Karpas-422 (cell line): ENCODE data around the gene CRISP2. TPM values are rescaled to one million over a fixed set of nuclear protein-coding genes. Genes with fewer than 3 reads are reported as not detected.

Source experiments
- DNase-seq: peaks from one replicate; pipeline ENCODE4 v3.0.0-alpha.2; 2015
- H2AFZ ChIP-seq: fragments of 200-600 bp; sonication (generic); 2 replicates; pipeline ENCODE4 v1.6.1; 2014; ENCODE audit warnings: antibody characterized with exemption, low read length, mixed read lengths
- H3K27ac ChIP-seq: fragments of 200-600 bp; sonication (generic); 2 replicates; pipeline ENCODE4 v1.5.1; 2014; ENCODE audit warnings: mild to moderate bottlenecking, low read length, moderate library complexity
- H3K27me3 ChIP-seq: fragments of 200-600 bp; sonication (generic); 2 replicates; pipeline ENCODE4 v1.6.1; 2014; ENCODE audit warnings: low read length, mixed read lengths
- H3K36me3 ChIP-seq: fragments of 200-600 bp; sonication (generic); 2 replicates; pipeline ENCODE4 v1.6.1; 2014; ENCODE audit warnings: low read length, mixed read lengths; ENCODE audit not compliant: insufficient read depth
- H3K4me1 ChIP-seq: fragments of 200-600 bp; sonication (generic); 2 replicates; pipeline ENCODE4 v1.6.1; 2014; ENCODE audit warnings: mild to moderate bottlenecking, low read length, mixed read lengths
- H3K4me2 ChIP-seq: fragments of 200-600 bp; sonication (generic); 2 replicates; pipeline ENCODE4 v1.6.1; 2014; ENCODE audit warnings: low read length, low read depth, mild to moderate bottlenecking; ENCODE audit not compliant: poor library complexity, severe bottlenecking
- H3K4me3 ChIP-seq: fragments of 200-600 bp; sonication (generic); 2 replicates; pipeline ENCODE4 v1.5.1; 2014; ENCODE audit warnings: mild to moderate bottlenecking, antibody characterized with exemption, low read length, mixed read lengths
- H3K79me2 ChIP-seq: fragments of 200-600 bp; sonication (generic); 2 replicates; pipeline ENCODE4 v1.6.1; 2014; ENCODE audit warnings: mild to moderate bottlenecking, low read length, mixed read lengths
- H3K9ac ChIP-seq: fragments of 200-600 bp; sonication (generic); 2 replicates; pipeline ENCODE4 v1.6.0; 2014; ENCODE audit warnings: low read length
- H3K9me2 ChIP-seq: fragments of 200-600 bp; sonication (generic), shearing (Covaris generic); replicated peaks from 2 replicates; pipeline ENCODE4 v1.6.0; 2014; ENCODE audit warnings: mild to moderate bottlenecking, low read length, moderate library complexity; ENCODE audit not compliant: insufficient read depth
- H3K9me3 ChIP-seq: fragments of 300-700, 200-600 bp; sonication (generic); 2 replicates; pipeline ENCODE4 v1.6.1; 2014; ENCODE audit warnings: low read length, mixed read lengths
- H4K20me1 ChIP-seq: fragments of 200-600 bp; sonication (generic); 2 replicates; pipeline ENCODE4 v1.6.1; 2014; ENCODE audit warnings: mild to moderate bottlenecking, antibody characterized with exemption, low read length, low read depth; ENCODE audit not compliant: insufficient read depth
- total RNA-seq: library from RNA; depleted of rRNA; stranded (reverse); fragments of >200 nt; shearing (Covaris generic); gene quantifications from 2 replicates; pipeline ENCODE4 v1.2.3, GENCODE V29; 2014; ENCODE audit warnings: low replicate concordance; rRNA removed

CRISP2 gene
- total RNA-seq: not detected in 2 replicates

- no peaks in the 10 kb centered on the region for H3K36me3 ChIP-seq
- no peaks in the 10 kb centered on the region for H3K79me2 ChIP-seq
- H3K9me2 ChIP-seq: no peaks in the 10 kb centered on the region
- H3K4me3 ChIP-seq: no peak within 1 kb of the TSS
- H4K20me1 ChIP-seq: no peaks in the 10 kb centered on the region
- H3K4me1 ChIP-seq: no peaks in the 10 kb centered on the region
- no peaks in the 10 kb centered on the region for H3K9me3 ChIP-seq
- H2AFZ ChIP-seq: no peak within 1 kb of the TSS
- no peak within 1 kb of the TSS for H3K9ac ChIP-seq
- no peak for DNase-seq
- H3K27ac ChIP-seq: no peak within 1 kb of the TSS
- no peak within 1 kb of the TSS for H3K4me2 ChIP-seq
- no peaks in the 10 kb centered on the region for H3K27me3 ChIP-seq
Observed at GRCh38 chr6:49713346-49713745, at the start of gene CRISP2. CRISP2 (minus strand) TSS chr6:49713543; CDS start chr6:49709196, 4,347 bp downstream.

GRCh38 chr6:49744259-49744658 lies 30.9 kb upstream of the CRISP2 start, which contains the start of gene CRISP3:
CRISP3 (minus strand) TSS chr6:49744388; CDS start chr6:49744367, 21 bp downstream.
- Histone ChIP-seq H3K9me3 (no peaks in the 10 kb centered on the region), H3K79me2 (no peaks in the 10 kb centered on the region), H3K27ac (no peak within 1 kb of the TSS), H3K27me3 (no peaks in the 10 kb centered on the region), H4K20me1 (no peaks in the 10 kb centered on the region), H3K4me3 (no peak within 1 kb of the TSS), H3K4me1 (no peaks in the 10 kb centered on the region), H2AFZ (no peak within 1 kb of the TSS), H3K9ac (no peak within 1 kb of the TSS), H3K36me3 (no peaks in the 10 kb centered on the region), H3K4me2 (no peak within 1 kb of the TSS), H3K9me2 (no peaks in the 10 kb centered on the region)
- no peak for DNase-seq

GRCh38 chr6:49743429-49743828 lies 30.1 kb upstream of the CRISP2 start:
- Histone ChIP-seq H3K9me3 (no peaks in the 10 kb centered on the region), H3K27ac (no peak overlapping the region), H3K9ac (no peak overlapping the region), H3K4me1 (no peaks in the 10 kb centered on the region), H4K20me1 (no peaks in the 10 kb centered on the region), H3K4me3 (no peak overlapping the region), H3K79me2 (no peaks in the 10 kb centered on the region), H3K36me3 (no peaks in the 10 kb centered on the region), H2AFZ (no peak overlapping the region), H3K27me3 (no peaks in the 10 kb centered on the region), H3K9me2 (no peaks in the 10 kb centered on the region), H3K4me2 (no peak overlapping the region)
- DNase-seq: no peak

- no peaks in the 10 kb centered on the region for H3K36me3 ChIP-seq
- H3K79me2 ChIP-seq: no peaks in the 10 kb centered on the region
- H3K4me2 ChIP-seq: no peak overlapping the region
- H3K9me3 ChIP-seq: no peaks in the 10 kb centered on the region
- no peaks in the 10 kb centered on the region for H3K9me2 ChIP-seq
- H3K4me1 ChIP-seq: no peaks in the 10 kb centered on the region
- no peak overlapping the region for H3K27ac ChIP-seq
- no peak for DNase-seq
- H3K9ac ChIP-seq: no peak overlapping the region
- H2AFZ ChIP-seq: no peak overlapping the region
- no peaks in the 10 kb centered on the region for H3K27me3 ChIP-seq
- no peak overlapping the region for H3K4me3 ChIP-seq
- H4K20me1 ChIP-seq: no peaks in the 10 kb centered on the region
Observed at GRCh38 chr6:49739423-49739822, 26.1 kb upstream of the CRISP2 start.

GRCh38 chr6:49736017-49736508 lies 22.7 kb upstream of the CRISP2 start:
- Histone ChIP-seq H3K9ac (no peak overlapping the region), H3K4me1 (no peaks in the 10 kb centered on the region), H3K27ac (no peak overlapping the region), H3K9me2 (no peaks in the 10 kb centered on the region), H3K4me3 (no peak overlapping the region), H3K79me2 (no peaks in the 10 kb centered on the region), H3K27me3 (no peaks in the 10 kb centered on the region), H3K4me2 (no peak overlapping the region), H3K9me3 (no peaks in the 10 kb centered on the region), H3K36me3 (no peaks in the 10 kb centered on the region), H4K20me1 (no peaks in the 10 kb centered on the region), H2AFZ (no peak overlapping the region)
- no peak for DNase-seq

- H3K9ac ChIP-seq: no peak overlapping the region
- no peaks in the 10 kb centered on the region for H3K4me1 ChIP-seq
- no peak overlapping the region for H3K4me3 ChIP-seq
- no peak overlapping the region for H3K4me2 ChIP-seq
- no peaks in the 10 kb centered on the region for H3K36me3 ChIP-seq
- no peak overlapping the region for H2AFZ ChIP-seq
- no peaks in the 10 kb centered on the region for H3K79me2 ChIP-seq
- H3K27ac ChIP-seq: no peak overlapping the region
- H3K9me3 ChIP-seq: no peaks in the 10 kb centered on the region
- H4K20me1 ChIP-seq: no peaks in the 10 kb centered on the region
- no peak for DNase-seq
- no peaks in the 10 kb centered on the region for H3K9me2 ChIP-seq
- no peaks in the 10 kb centered on the region; the same call in 1 of the 2 replicates for H3K27me3 ChIP-seq
Observed at GRCh38 chr6:49733680-49734079, 20.3 kb upstream of the CRISP2 start.

- Histone ChIP-seq H3K9me3 (no peaks in the 10 kb centered on the region), H3K4me2 (no peak overlapping the region), H3K9me2 (no peaks in the 10 kb centered on the region), H2AFZ (no peak overlapping the region), H3K4me3 (no peak overlapping the region), H3K79me2 (no peaks in the 10 kb centered on the region), H3K27me3 (no peaks in the 10 kb centered on the region; the same call in 1 of the 2 replicates), H3K27ac (no peak overlapping the region), H3K9ac (no peak overlapping the region), H3K36me3 (no peaks in the 10 kb centered on the region), H4K20me1 (no peaks in the 10 kb centered on the region), H3K4me1 (no peaks in the 10 kb centered on the region)
- DNase-seq: no peak
Observed at GRCh38 chr6:49732781-49733180, 19.4 kb upstream of the CRISP2 start.

GRCh38 chr6:49730251-49730650 lies 16.9 kb upstream of the CRISP2 start:
- Histone ChIP-seq H3K4me2 (no peak overlapping the region), H2AFZ (no peak overlapping the region), H3K9me3 (no peaks in the 10 kb centered on the region), H3K9me2 (no peaks in the 10 kb centered on the region), H3K4me1 (no peaks in the 10 kb centered on the region), H3K4me3 (no peak overlapping the region), H3K9ac (no peak overlapping the region), H3K27me3 (no peaks in the 10 kb centered on the region; the same call in 1 of the 2 replicates), H3K36me3 (no peaks in the 10 kb centered on the region), H3K79me2 (no peaks in the 10 kb centered on the region), H4K20me1 (no peaks in the 10 kb centered on the region), H3K27ac (no peak overlapping the region)
- DNase-seq: no peak
